CD4-positive, alpha-beta memory T cell (primary cell): ENCODE results near the gene NPIPA1. TPM values are rescaled to one million over a fixed set of nuclear protein-coding genes. Genes with fewer than 3 reads are reported as not detected.
"Not testable (repeated sequence)": the region's sequence is repeated elsewhere in the genome, so short reads cannot be mapped to it uniquely, and the experiment has no call there.

Experiments used
- CTCF ChIA-PET: fragments of 350-600 bp; sonication (Branson Sonifier 250); formaldehyde crosslinking; loops from one replicate; lab custom pipeline; 2021; ENCODE audit warnings: inconsistent platforms; ENCODE audit not compliant: partially characterized antibody; lab: Charles Lee
- POLR2A ChIA-PET: fragments of 350-600 bp; sonication (Branson Sonifier 250); formaldehyde crosslinking; loops from one replicate; lab custom pipeline; 2021; ENCODE audit not compliant: partially characterized antibody; lab: Charles Lee
- DNase-seq, 5 donors: peaks; one replicate each; pipeline versions ENCODE4 v3.0.0 to v3.0.0-alpha.2; 2020 to 2022; ENCODE audit warnings: mixed read lengths in 1 of 5
- H3K27ac ChIP-seq: one replicate; pipeline ENCODE4 v1.7.0; 2013; ENCODE audit warnings: low read depth, low read length
- H3K27me3 ChIP-seq: 2 replicates; pipeline ENCODE4 v1.7.0; 2013; ENCODE audit warnings: mild to moderate bottlenecking, low read length, moderate library complexity; ENCODE audit not compliant: insufficient read depth
- H3K36me3 ChIP-seq: 2 replicates; pipeline ENCODE4 v1.7.0; 2013; ENCODE audit warnings: mild to moderate bottlenecking, low read length, moderate library complexity; ENCODE audit not compliant: insufficient read depth
- H3K4me1 ChIP-seq: 2 replicates; pipeline ENCODE4 v1.7.0; 2013; ENCODE audit warnings: mild to moderate bottlenecking, low read length, moderate library complexity; ENCODE audit not compliant: insufficient read depth
- H3K4me3 ChIP-seq, 2 donors: one replicate each; pipeline ENCODE4 v1.7.0; 2013; ENCODE audit warnings: low read length in 2 of 2, mild to moderate bottlenecking in 1 of 2
- H3K9me3 ChIP-seq, 2 donors: one replicate each; pipeline ENCODE4 v1.7.0; 2013; ENCODE audit warnings: low read length in 2 of 2, control low read depth in 1 of 2; ENCODE audit not compliant: control insufficient read depth in 1 of 2
- H3K27ac Mint-ChIP-seq, 7 donors: one replicate each; pipeline ENCODE4 v1.8.0; 2020 to 2021; ENCODE audit warnings: mixed read lengths in 7 of 7, mild to moderate bottlenecking in 6 of 7, inconsistent platforms in 3 of 7, moderate library complexity in 3 of 7
- H3K27me3 Mint-ChIP-seq, 2 donors: one replicate each; pipeline ENCODE4 v1.8.0; 2020 to 2021; ENCODE audit warnings: mixed read lengths in 2 of 2
- H3K36me3 Mint-ChIP-seq, 2 donors: one replicate each; pipeline ENCODE4 v1.8.0; 2020 to 2021; ENCODE audit warnings: mixed read lengths in 2 of 2, inconsistent platforms in 1 of 2, mild to moderate bottlenecking in 1 of 2
- H3K4me1 Mint-ChIP-seq, 4 donors: one replicate each; pipeline ENCODE4 v1.8.0; 2020 to 2021; ENCODE audit warnings: mixed read lengths in 4 of 4, mild to moderate bottlenecking in 1 of 4
- H3K4me3 Mint-ChIP-seq, 8 donors: one replicate each; pipeline ENCODE4 v1.8.0; 2020 to 2021; ENCODE audit warnings: mixed read lengths in 8 of 8, mild to moderate bottlenecking in 7 of 8, moderate library complexity in 6 of 8, inconsistent platforms in 3 of 8
- H3K9me3 Mint-ChIP-seq, 8 donors: one replicate each; pipeline ENCODE4 v1.8.0; 2020 to 2021; ENCODE audit warnings: mixed read lengths in 8 of 8, mild to moderate bottlenecking in 5 of 8, inconsistent platforms in 3 of 8, moderate library complexity in 1 of 8
- intact Hi-C: fragments of 100-400 bp; cut with micrococcal nuclease; formaldehyde crosslinking; loops from one replicate; pipeline ENCODE4 v1.15.1; 2023
- microRNA-seq: library from miRNA; unstranded; fragments of <30 nt; microRNA quantifications from one replicate; pipeline ENCODE4 v1.2.0, GENCODE V29; 2021; ENCODE audit warnings: borderline replicate concordance, borderline number of aligned reads, borderline microRNAs expressed, mixed read lengths
- polyA plus RNA-seq, 2 donors: library from polyadenylated mRNA; unstranded; fragments of 300-500 nt; fragmentation: Illumina TruSeq; gene quantifications; one replicate each; pipeline ENCODE4 v1.2.3, GENCODE V29; 2021
- total RNA-seq, 2 experiments: library from RNA; stranded (reverse); gene quantifications; one replicate each; pipeline ENCODE4 v1.2.3, GENCODE V29; 2021

The NPIPA1 gene
- total and polyA plus RNA-seq, 4 experiments from 2014 or later, result 9.1 to 149 (median 143) TPM; not detected in 1

DNA sequence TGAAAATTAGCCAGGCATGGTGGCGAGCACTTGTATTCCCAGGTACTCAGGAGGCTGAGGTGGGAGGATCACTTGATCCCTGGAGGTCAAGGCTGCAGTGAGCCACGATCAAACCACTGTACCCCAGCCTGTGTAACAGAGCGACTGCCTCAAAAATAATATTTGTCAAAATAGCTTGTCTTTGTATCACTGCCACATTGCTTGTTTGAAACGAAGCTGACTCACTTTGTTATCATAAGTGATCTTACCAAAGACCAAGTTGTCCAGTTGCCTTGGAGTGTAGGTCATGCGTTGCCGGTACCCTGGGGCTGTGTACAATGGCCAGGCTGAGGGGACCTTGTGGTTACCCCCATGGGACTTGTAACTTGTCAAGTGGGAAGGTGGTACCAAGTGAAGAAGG lies 59.5 kb downstream of the NPIPA1 start:
- CTCF ChIA-PET, H3K4me3 ChIP-seq, H3K9me3 ChIP-seq, intact Hi-C loops, H3K27ac Mint-ChIP-seq, H3K27me3 Mint-ChIP-seq, POLR2A ChIA-PET, H3K27me3 ChIP-seq, H3K4me3 Mint-ChIP-seq, H3K9me3 Mint-ChIP-seq, H3K4me1 ChIP-seq, H3K27ac ChIP-seq, DNase-seq, H3K36me3 ChIP-seq: not testable (repeated sequence)
- Mint-ChIP-seq H3K4me1 (peaks cover 18 to 31% (median 21%) of the 10 kb centered on the region in 4 donors), H3K36me3 (peaks cover 29 to 39% of the 10 kb centered on the region in 2 donors)

GRCh38 chr16:14998300-14998699 lies 61.1 kb downstream of the NPIPA1 start:
- H3K27ac Mint-ChIP-seq, H3K27me3 Mint-ChIP-seq, H3K9me3 ChIP-seq, H3K27ac ChIP-seq, H3K27me3 ChIP-seq, POLR2A ChIA-PET, H3K4me3 ChIP-seq, DNase-seq, H3K4me3 Mint-ChIP-seq, H3K9me3 Mint-ChIP-seq, CTCF ChIA-PET, H3K36me3 ChIP-seq, intact Hi-C loops, H3K4me1 ChIP-seq: not testable (repeated sequence)
- Mint-ChIP-seq H3K36me3 (peaks cover 17 to 28% of the 10 kb centered on the region in 2 donors), H3K4me1 (peaks cover 13 to 25% (median 17%) of the 10 kb centered on the region in 4 donors)

- peaks cover 9 to 13% (median 11%) of the 10 kb centered on the region in 4 donors for H3K4me1 Mint-ChIP-seq
These were observed 62.6 kb downstream of the NPIPA1 start for GRCh38 chr16:14999845-15000244.

More at GRCh38 chr16:14999845-15000244, 62.6 kb downstream of the NPIPA1 start:
- H3K27ac ChIP-seq, H3K27me3 Mint-ChIP-seq, POLR2A ChIA-PET, H3K27me3 ChIP-seq, CTCF ChIA-PET, H3K36me3 ChIP-seq, intact Hi-C loops, H3K9me3 ChIP-seq, H3K9me3 Mint-ChIP-seq, H3K27ac Mint-ChIP-seq, H3K4me1 ChIP-seq, H3K4me3 Mint-ChIP-seq, H3K4me3 ChIP-seq, DNase-seq: not testable (repeated sequence)
- H3K36me3 Mint-ChIP-seq, result peaks cover 25 to 36% of the 10 kb centered on the region in 2 donors

Small RNA genes lying within 50 kb of the gene (microRNA-seq; reads per million reads assigned to microRNA genes)
- gene MIR3180-1 (not detected), gene MIR3670-1 (not detected), gene MIR6511A1 (not detected), gene MIR6770-1 (not detected)

Other genes starting within 250 kb of the NPIPA1 start
- not detected for gene PLA2G10, start 243.1 kb upstream of the NPIPA1 start, total RNA-seq
- not detected for gene PLA2G10, start 243.1 kb upstream of the NPIPA1 start, polyA plus RNA-seq
- 1 to 10 TPM; 2.5 to 2.9 TPM for gene NPIPA3, start 234.0 kb upstream of the NPIPA1 start, total RNA-seq
- under 1 TPM in 1 of 2 donors, not detected in 1; 0.30 TPM for gene NPIPA3, start 234.0 kb upstream of the NPIPA1 start, polyA plus RNA-seq
- gene NPIPA2, start 194.9 kb upstream of the NPIPA1 start, total RNA-seq, result 10 to 100 TPM in 1 of 2 experiments, 1 to 10 TPM in 1; 9.9 to 11.8 TPM
- gene NPIPA2, start 194.9 kb upstream of the NPIPA1 start, polyA plus RNA-seq, result not detected
- 10 to 100 TPM; 33.4 to 36.5 TPM for gene NOMO1, start 103.7 kb upstream of the NPIPA1 start, total RNA-seq
- gene NOMO1, start 103.7 kb upstream of the NPIPA1 start, polyA plus RNA-seq, result 10 to 100 TPM; 39.9 to 41.0 TPM
- 10 to 100 TPM; 83.9 to 86.7 TPM for gene PDXDC1, start 37.6 kb downstream of the NPIPA1 start, total RNA-seq
- 10 to 100 TPM; 11.1 to 37.2 TPM for gene PDXDC1, start 37.6 kb downstream of the NPIPA1 start, polyA plus RNA-seq
- 10 to 100 TPM; 28.7 to 30.3 TPM for gene NTAN1, start 118.6 kb downstream of the NPIPA1 start, total RNA-seq
- 10 to 100 TPM; 62.5 to 66.3 TPM for gene NTAN1, start 118.6 kb downstream of the NPIPA1 start, polyA plus RNA-seq
- gene RRN3, start 156.8 kb downstream of the NPIPA1 start, total RNA-seq, result 10 to 100 TPM; 47.1 to 48.8 TPM
- gene RRN3, start 156.8 kb downstream of the NPIPA1 start, polyA plus RNA-seq, result 10 to 100 TPM; 22.9 to 30.5 TPM